ENCODE results near the gene TSC22D1.
"Not testable (repeated sequence)": the region's sequence is repeated elsewhere in the genome, so short reads cannot be mapped to it uniquely, and the experiment has no call there.

The TSC22D1 gene

DNA sequence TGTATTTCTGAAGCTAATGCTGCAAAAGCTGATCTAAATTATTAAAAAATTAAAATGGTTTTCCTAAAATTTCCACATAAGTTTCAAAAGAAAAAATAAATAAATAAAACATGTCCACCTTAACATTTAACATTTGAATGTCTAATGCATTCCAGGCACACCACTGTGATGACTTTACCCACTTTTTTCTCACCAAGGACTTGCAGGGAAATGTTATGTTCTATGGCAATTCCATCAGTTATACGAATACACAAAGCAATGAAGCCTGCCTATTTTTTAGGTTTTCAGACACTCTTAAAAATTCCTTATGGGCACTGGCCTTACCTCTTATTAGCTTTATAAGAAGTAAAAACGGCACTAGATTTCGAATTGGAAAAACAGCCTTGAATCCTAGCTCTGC lies 10.2 kb downstream of the TSC22D1 start:
- Histone ChIP-seq H3K36me3 (ENCODE audit: control insufficient read depth, insufficient read depth, low read length) (no peaks in the 10 kb centered on the region), H3K4me1 (ENCODE audit: control insufficient read depth, insufficient read depth, low read length) (peaks cover 7% of the 10 kb centered on the region), H3K9me3 (ENCODE audit: control insufficient read depth, low read length) (no peaks in the 10 kb centered on the region), H3K9ac (ENCODE audit: low read length) (no peak overlapping the region), H3K27me3 (ENCODE audit: control insufficient read depth, insufficient read depth, low read length) (no peaks in the 10 kb centered on the region), H3K4me3 (ENCODE audit: low read length) (no peak overlapping the region)

DNA sequence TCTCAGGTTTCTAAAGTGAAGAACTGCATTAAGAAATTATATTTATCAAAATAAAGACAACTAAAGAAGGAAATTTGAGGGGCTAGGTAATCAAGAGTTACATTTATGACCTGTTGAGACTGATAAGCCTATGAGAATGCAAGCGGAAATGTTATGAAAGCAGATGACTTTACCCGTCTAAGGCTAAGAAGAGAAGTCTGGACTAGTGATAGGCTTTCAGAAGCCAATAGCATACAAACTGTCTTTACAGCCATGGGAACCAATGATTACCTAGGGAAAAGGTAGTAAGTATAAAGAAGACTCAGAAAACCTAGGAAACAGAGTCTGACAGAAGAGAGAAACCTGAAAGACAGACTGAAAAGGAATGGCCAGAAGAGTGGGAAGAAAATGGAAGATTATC lies 11.2 kb downstream of the TSC22D1 start:
- no peaks in the 10 kb centered on the region for H3K36me3 ChIP-seq (ENCODE audit: control insufficient read depth, insufficient read depth, low read length)
- H3K4me1 ChIP-seq (ENCODE audit: control insufficient read depth, insufficient read depth, low read length): peaks cover 7% of the 10 kb centered on the region
- H3K4me3 ChIP-seq (ENCODE audit: low read length): no peak overlapping the region
- no peaks in the 10 kb centered on the region for H3K9me3 ChIP-seq (ENCODE audit: control insufficient read depth, low read length)
- no peaks in the 10 kb centered on the region for H3K27me3 ChIP-seq (ENCODE audit: control insufficient read depth, insufficient read depth, low read length)
- H3K9ac ChIP-seq (ENCODE audit: low read length): no peak overlapping the region

DNA sequence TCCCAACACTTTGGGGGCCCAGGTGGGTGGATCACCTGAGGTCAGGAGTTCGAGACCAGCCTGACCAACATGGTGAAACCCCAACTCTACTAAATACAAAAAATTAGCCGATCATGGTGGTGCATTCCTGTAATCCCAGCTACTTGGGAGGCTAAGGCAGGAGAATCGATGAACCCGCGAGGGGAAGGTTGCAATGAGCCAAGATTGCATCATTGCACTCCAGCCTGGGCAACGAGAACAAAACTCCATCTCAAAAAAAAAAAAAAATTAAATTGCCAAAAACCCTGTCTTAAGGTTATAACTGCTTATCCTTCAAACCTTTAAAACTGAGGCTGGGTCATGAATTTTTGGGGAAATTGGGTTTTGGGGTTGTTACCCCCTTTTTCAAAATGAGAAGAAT lies 13.3 kb downstream of the TSC22D1 start:
- not testable (repeated sequence) for H3K4me3 ChIP-seq (ENCODE audit: low read length); H3K27me3 ChIP-seq (ENCODE audit: control insufficient read depth, insufficient read depth, low read length); H3K4me1 ChIP-seq (ENCODE audit: control insufficient read depth, insufficient read depth, low read length); H3K36me3 ChIP-seq (ENCODE audit: control insufficient read depth, insufficient read depth, low read length); H3K9me3 ChIP-seq (ENCODE audit: control insufficient read depth, low read length); H3K9ac ChIP-seq (ENCODE audit: low read length)

DNA sequence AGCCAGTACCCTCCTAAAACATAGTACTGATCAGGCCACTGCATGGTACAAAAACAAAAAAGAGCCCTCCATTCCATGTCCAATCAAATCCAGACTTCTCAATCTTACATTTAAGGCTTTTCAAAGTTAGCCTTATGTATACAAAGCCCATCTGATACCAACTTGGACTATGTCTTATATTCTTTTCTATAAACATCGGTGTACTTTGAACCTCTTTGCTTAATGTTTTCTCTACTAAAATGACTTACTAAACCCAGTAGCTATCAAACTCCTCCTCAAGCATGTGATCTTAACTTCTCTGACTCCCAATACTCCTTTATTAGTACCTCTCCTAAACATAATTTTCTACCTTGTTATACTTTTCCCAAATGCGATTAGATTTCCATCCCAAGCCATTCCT lies 14.8 kb downstream of the TSC22D1 start:
- peaks cover 7% of the 10 kb centered on the region for H3K4me1 ChIP-seq (ENCODE audit: control insufficient read depth, insufficient read depth, low read length)
- H3K36me3 ChIP-seq (ENCODE audit: control insufficient read depth, insufficient read depth, low read length): no peaks in the 10 kb centered on the region
- no peak overlapping the region for H3K9ac ChIP-seq (ENCODE audit: low read length)
- no peak overlapping the region for H3K4me3 ChIP-seq (ENCODE audit: low read length)
- no peaks in the 10 kb centered on the region for H3K9me3 ChIP-seq (ENCODE audit: control insufficient read depth, low read length)
- no peaks in the 10 kb centered on the region for H3K27me3 ChIP-seq (ENCODE audit: control insufficient read depth, insufficient read depth, low read length)

DNA sequence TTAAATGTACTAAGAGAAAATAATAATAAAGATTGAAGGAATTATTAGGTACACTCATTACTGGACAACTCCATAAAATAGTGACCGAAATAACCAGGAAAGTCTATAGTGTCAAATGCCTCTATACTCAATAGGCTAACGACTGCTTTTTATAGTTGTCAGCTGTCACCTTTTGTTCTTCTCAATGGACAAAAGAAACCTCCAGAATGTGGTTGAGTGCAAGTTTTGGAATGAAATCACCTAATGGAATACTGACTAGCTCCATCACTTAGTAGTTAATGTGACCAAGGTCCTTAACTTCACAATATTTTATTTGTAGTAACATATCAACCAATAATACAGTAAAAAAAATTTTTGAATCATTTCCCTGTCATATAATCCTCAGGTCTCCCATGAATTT lies 18.1 kb downstream of the TSC22D1 start:
- no peaks in the 10 kb centered on the region for H3K36me3 ChIP-seq (ENCODE audit: control insufficient read depth, insufficient read depth, low read length)
- H3K9me3 ChIP-seq (ENCODE audit: control insufficient read depth, low read length): no peaks in the 10 kb centered on the region
- H3K4me3 ChIP-seq (ENCODE audit: low read length): no peak overlapping the region
- peaks cover 7% of the 10 kb centered on the region for H3K4me1 ChIP-seq (ENCODE audit: control insufficient read depth, insufficient read depth, low read length)
- H3K9ac ChIP-seq (ENCODE audit: low read length): no peak overlapping the region
- H3K27me3 ChIP-seq (ENCODE audit: control insufficient read depth, insufficient read depth, low read length): no peaks in the 10 kb centered on the region

DNA sequence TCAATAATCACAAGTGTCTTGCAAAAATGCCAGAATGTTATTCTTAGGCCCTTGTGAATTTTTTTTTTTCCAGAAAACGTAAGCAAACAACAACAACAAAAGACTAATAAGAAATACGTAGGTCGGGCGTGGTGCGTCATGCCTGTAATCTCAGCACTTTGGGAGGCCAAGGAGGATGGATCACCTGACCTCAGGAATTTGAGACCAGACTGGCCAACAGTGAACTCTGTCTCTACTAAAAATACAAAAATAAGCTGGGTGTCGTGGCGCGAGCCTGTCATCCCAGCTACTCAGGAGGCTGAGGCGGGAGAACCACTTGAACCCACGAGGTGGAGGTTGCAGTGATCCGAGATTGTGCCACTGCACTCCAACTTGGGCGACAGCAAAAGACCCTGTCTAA lies 20.9 kb downstream of the TSC22D1 start:
- H3K9ac ChIP-seq (ENCODE audit: low read length): no peak overlapping the region
- no peaks in the 10 kb centered on the region for H3K27me3 ChIP-seq (ENCODE audit: control insufficient read depth, insufficient read depth, low read length)
- no peaks in the 10 kb centered on the region for H3K9me3 ChIP-seq (ENCODE audit: control insufficient read depth, low read length)
- no peaks in the 10 kb centered on the region for H3K36me3 ChIP-seq (ENCODE audit: control insufficient read depth, insufficient read depth, low read length)
- H3K4me3 ChIP-seq (ENCODE audit: low read length): no peak overlapping the region
- no peaks in the 10 kb centered on the region for H3K4me1 ChIP-seq (ENCODE audit: control insufficient read depth, insufficient read depth, low read length)

DNA sequence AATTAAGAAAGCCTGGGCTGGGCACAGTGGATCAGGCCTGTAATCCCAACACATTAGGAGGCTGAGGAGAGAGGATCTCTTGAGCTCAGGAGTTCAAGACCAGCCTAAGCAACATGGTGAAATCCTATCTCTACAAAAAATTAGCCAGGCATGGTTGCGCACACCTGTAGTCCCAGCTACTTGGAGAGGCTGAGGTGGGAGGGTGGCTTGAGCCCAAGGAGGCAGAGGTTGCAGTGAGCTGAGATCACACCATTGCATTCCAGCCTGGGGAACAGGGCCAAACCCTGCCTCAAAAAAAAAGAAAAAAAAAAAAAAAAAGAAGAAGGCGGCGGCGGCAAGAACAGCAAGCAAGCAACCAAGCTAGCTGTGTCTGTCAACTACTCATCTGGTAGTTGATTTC lies 26.7 kb downstream of the TSC22D1 start:
- Histone ChIP-seq H3K4me3 (ENCODE audit: low read length) (no peak overlapping the region), H3K4me1 (ENCODE audit: control insufficient read depth, insufficient read depth, low read length) (peaks cover 4% of the 10 kb centered on the region), H3K9ac (ENCODE audit: low read length) (no peak overlapping the region), H3K9me3 (ENCODE audit: control insufficient read depth, low read length) (no peaks in the 10 kb centered on the region), H3K36me3 (ENCODE audit: control insufficient read depth, insufficient read depth, low read length) (no peaks in the 10 kb centered on the region), H3K27me3 (ENCODE audit: control insufficient read depth, insufficient read depth, low read length) (no peaks in the 10 kb centered on the region)

DNA sequence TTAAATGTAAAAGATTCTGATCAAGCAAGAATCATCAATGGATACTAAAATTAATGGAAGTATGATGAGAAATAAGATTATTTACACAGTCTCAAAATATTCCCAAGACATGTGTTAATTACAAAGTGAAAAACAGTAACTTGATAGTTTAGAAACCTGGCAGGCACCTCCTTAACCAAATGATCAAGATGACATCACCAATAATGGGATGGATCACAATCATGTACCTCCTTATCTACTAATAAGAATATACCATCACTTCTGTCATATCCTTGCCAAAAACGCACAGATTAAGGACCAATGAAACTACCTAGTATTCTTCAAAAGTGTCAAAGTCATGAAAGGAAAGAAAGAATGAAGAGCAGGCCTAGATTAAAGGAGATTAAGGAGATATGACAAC lies 30.0 kb downstream of the TSC22D1 start:
- H3K9ac ChIP-seq (ENCODE audit: low read length): no peak overlapping the region
- no peaks in the 10 kb centered on the region for H3K27me3 ChIP-seq (ENCODE audit: control insufficient read depth, insufficient read depth, low read length)
- H3K4me3 ChIP-seq (ENCODE audit: low read length): no peak overlapping the region
- H3K9me3 ChIP-seq (ENCODE audit: control insufficient read depth, low read length): no peaks in the 10 kb centered on the region
- no peaks in the 10 kb centered on the region for H3K36me3 ChIP-seq (ENCODE audit: control insufficient read depth, insufficient read depth, low read length)
- peaks cover 12% of the 10 kb centered on the region for H3K4me1 ChIP-seq (ENCODE audit: control insufficient read depth, insufficient read depth, low read length)

DNA sequence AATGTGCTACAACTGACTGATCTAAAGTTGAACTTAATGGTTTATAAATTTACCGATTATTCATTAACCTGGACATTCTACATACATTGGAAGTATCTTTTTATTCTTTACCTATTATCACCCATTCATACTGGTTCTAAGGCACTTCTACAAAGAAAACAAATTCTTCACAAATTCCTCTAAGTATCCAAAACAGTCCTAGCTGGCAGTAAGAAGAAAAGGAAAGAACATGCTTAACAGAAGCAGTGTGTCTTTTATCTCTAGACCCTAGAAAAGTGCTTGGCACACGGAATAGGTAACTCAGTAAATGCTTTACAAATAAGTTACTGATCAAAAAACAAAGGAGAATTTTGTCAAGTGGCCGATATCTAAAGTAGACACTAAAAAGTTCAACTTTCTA lies 32.8 kb downstream of the TSC22D1 start:
- H3K9me3 ChIP-seq (ENCODE audit: control insufficient read depth, low read length): no peaks in the 10 kb centered on the region
- H3K36me3 ChIP-seq (ENCODE audit: control insufficient read depth, insufficient read depth, low read length): no peaks in the 10 kb centered on the region
- H3K4me1 ChIP-seq (ENCODE audit: control insufficient read depth, insufficient read depth, low read length): peaks cover 16% of the 10 kb centered on the region
- no peak overlapping the region for H3K4me3 ChIP-seq (ENCODE audit: low read length)
- H3K9ac ChIP-seq (ENCODE audit: low read length): no peak overlapping the region
- no peaks in the 10 kb centered on the region for H3K27me3 ChIP-seq (ENCODE audit: control insufficient read depth, insufficient read depth, low read length)

DNA sequence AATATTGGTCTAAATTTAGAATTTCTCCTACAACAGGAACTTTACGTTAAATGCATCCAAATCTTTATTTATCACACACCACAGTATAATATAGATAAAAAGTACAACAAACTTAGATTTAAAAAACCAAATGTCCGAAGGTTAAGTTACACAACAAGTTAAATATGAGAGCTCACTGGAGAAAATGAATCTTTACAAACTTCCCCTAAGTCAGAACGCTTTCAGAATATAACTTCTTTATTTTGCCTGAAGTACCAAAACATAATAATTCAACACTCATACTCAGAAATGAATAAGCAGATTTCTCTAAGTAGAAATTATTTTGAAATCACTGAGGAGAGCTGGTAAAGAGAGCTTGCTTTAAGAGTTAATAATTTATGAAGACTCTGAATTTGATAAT lies 33.8 kb downstream of the TSC22D1 start:
- Histone ChIP-seq H3K4me3 (ENCODE audit: low read length) (no peak overlapping the region), H3K36me3 (ENCODE audit: control insufficient read depth, insufficient read depth, low read length) (no peaks in the 10 kb centered on the region), H3K9ac (ENCODE audit: low read length) (no peak overlapping the region), H3K4me1 (ENCODE audit: control insufficient read depth, insufficient read depth, low read length) (peaks cover 12% of the 10 kb centered on the region), H3K27me3 (ENCODE audit: control insufficient read depth, insufficient read depth, low read length) (no peaks in the 10 kb centered on the region), H3K9me3 (ENCODE audit: control insufficient read depth, low read length) (no peaks in the 10 kb centered on the region)

DNA sequence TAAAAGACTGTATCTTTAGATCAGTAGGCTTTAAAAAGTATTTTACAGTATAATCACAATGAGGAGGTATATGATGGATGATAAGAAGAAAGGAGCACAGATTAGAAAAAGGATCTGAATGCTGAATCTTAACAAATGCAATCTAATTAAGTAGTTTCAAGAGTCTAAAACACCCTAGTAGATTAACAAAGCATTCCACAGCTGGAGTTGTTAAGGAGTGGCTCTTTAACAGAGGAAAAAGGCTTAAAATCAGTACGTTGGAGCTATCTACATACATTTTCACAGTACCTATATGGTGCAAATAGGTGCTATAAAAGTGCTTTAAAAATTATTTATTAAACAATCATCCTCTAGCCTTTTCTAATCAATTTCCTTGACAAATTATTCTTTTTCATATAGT lies 34.5 kb downstream of the TSC22D1 start:
- H3K9me3 ChIP-seq (ENCODE audit: control insufficient read depth, low read length): no peaks in the 10 kb centered on the region
- no peaks in the 10 kb centered on the region for H3K36me3 ChIP-seq (ENCODE audit: control insufficient read depth, insufficient read depth, low read length)
- no peaks in the 10 kb centered on the region for H3K27me3 ChIP-seq (ENCODE audit: control insufficient read depth, insufficient read depth, low read length)
- H3K9ac ChIP-seq (ENCODE audit: low read length): no peak overlapping the region
- no peak overlapping the region for H3K4me3 ChIP-seq (ENCODE audit: low read length)
- H3K4me1 ChIP-seq (ENCODE audit: control insufficient read depth, insufficient read depth, low read length): peaks cover 12% of the 10 kb centered on the region

DNA sequence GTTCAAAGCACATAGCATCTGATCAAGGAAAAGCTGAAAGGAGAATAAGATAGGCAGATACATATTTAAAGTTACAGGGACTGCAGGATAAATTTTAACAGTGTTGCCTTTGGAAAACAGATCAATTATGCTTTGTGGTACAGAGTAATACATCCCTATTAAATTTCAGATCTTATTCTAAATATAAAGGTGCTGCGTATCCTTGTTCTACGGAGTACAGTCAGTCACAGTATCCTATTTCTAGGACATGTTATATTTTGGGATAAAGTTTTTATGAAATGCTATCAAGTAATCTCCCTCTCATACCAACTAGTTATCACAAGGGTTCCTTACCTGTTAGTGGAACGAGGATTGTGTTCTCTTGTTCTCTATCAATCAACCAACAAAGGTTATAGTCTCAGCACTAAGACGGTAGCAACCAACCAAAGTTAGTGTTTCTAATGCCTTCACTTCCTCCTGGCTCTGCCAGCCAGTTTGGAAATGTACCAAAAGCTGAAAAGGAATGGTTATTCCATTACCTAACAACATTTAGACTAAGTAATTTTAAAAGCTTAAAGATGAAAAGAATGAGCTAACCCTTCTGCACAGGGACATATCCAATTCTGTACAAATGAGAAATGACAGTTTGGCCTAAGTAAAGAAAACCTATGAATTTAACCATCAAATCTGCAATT lies 35.2 kb downstream of the TSC22D1 start:
- Histone ChIP-seq H3K36me3 (ENCODE audit: control insufficient read depth, insufficient read depth, low read length) (no peaks in the 10 kb centered on the region), H3K4me3 (ENCODE audit: low read length) (no peak overlapping the region), H3K27me3 (ENCODE audit: control insufficient read depth, insufficient read depth, low read length) (no peaks in the 10 kb centered on the region), H3K4me1 (ENCODE audit: control insufficient read depth, insufficient read depth, low read length) (peaks cover 12% of the 10 kb centered on the region), H3K9ac (ENCODE audit: low read length) (no peak overlapping the region), H3K9me3 (ENCODE audit: control insufficient read depth, low read length) (no peaks in the 10 kb centered on the region)

DNA sequence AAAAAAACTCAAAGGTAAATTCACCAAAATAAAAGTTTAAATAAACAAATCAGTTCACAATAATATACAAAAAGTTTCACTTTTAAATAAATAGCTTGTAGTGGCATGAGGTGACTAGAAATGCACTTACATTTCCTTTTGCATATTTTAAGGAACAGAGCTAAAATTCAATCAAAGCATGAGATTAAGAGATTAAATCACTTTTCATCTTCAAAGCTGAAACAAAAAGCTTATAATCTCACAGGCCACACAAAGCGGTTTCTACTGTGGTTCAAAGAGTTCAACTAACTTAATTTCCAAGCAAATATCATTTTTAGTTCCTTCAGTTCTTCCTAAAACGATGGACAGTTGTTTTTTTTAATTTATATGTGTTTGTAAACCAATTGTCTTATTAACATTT lies 38.9 kb downstream of the TSC22D1 start:
- Histone ChIP-seq H3K27me3 (ENCODE audit: control insufficient read depth, insufficient read depth, low read length) (no peaks in the 10 kb centered on the region), H3K9ac (ENCODE audit: low read length) (no peak overlapping the region), H3K9me3 (ENCODE audit: control insufficient read depth, low read length) (no peaks in the 10 kb centered on the region), H3K36me3 (ENCODE audit: control insufficient read depth, insufficient read depth, low read length) (no peaks in the 10 kb centered on the region), H3K4me3 (ENCODE audit: low read length) (no peak overlapping the region), H3K4me1 (ENCODE audit: control insufficient read depth, insufficient read depth, low read length) (peaks cover 8% of the 10 kb centered on the region)

Data from mucosa of stomach (tissue), 1 donor.